ENCODE measurements around the gene ZNF664.
"Not testable (repeated sequence)": the region's sequence is repeated elsewhere in the genome, so short reads cannot be mapped to it uniquely, and the experiment has no call there.

Gene ZNF664

DNA sequence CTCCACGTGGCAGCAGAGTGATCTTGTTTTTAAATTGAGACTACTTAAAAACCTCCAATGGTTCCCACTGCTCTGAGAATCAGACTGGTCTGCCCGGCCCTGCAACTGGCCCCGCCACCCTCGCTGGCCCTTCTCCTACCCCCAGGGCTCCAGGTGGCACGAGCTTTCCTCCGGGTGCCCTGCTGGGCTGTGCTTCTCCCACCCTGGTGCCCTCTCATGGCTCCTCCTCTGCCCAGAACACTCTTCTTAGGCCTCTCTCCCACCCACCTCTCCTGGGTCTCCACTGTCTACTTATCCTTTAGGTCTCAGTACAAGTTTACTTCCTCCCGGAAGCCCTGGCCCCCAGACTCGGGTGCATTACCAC lies 26.9 kb upstream of the ZNF664 start:
- no peak for DNase-seq (ENCODE audit: low read depth)
- H3K4me3 ChIP-seq (ENCODE audit: low read length): no peak overlapping the region
- TF ChIP-seq CTCF (conservative IDR thresholded peaks at IDR 0.05; ENCODE audit: low read depth, low read length): no peak

DNA sequence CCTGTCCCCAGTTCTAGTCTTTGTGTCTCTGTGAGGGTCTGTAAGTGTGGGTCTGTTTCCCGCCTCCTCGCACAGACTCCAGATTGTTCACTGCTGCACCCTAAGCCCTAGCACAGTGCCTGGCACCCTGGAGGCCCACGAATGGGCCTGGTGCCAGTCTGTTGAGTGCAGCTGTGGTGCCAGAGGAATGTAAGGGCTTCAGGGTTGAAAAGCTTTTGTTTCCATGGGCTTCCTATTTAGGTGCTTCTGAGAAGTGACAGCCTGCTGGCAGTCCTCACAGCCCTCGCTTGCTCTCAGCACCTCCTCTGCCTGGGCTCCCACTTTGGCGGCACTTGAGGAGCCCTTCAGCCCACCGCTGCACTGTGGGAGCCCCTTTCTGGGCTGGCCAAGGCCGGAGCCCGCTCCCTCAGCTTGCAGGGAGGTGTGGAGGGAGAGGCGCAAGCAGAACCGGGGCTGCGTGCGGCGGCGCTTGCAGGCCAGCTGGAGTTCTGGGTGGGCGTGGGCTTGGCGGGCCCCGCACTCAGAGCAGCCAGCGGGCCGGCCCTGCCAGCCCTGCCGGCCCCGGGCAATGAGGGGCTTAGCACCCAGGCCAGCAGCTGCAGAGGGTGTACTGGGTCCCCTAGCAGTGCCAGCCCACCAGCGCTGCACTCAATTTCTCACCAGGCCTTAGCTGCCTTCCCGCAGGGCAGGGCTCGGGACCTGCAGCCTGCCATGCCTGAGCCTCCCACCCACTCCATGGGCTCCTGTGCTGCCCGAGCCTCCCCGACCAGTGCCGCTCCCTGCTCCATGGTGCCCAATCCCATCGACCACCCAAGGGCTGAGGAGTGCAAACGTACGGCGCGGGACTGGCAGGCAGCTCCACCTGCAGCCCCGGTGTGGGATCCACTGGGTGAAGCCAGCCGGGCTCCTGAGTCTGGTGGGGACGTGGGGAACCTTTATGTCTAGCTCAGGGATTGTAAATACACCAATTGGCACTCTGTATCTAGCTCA lies 26.2 kb upstream of the ZNF664 start:
- not testable (repeated sequence) for DNase-seq (ENCODE audit: low read depth); H3K4me3 ChIP-seq (ENCODE audit: low read length)

DNA sequence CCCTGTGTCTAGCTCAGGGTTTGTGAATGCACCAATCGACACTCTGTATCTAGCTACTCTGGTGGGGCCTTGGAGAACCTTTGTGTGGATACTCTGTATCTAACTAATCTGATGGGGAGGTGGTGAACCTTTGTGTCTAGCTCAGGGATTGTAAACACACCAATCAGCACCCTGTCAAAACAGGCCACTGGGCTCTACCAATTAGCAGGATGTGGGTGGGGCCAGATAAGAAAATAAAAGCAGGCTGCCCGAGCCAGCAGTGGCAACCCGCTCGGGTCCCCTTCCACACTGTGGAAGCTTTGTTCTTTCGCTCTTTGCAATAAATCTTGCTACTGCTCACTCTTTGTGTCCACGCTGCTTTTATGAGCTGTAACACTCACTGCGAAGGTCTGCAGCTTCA lies 25.5 kb upstream of the ZNF664 start:
- DNase-seq (ENCODE audit: low read depth); H3K4me3 ChIP-seq (ENCODE audit: low read length): not testable (repeated sequence)

DNA sequence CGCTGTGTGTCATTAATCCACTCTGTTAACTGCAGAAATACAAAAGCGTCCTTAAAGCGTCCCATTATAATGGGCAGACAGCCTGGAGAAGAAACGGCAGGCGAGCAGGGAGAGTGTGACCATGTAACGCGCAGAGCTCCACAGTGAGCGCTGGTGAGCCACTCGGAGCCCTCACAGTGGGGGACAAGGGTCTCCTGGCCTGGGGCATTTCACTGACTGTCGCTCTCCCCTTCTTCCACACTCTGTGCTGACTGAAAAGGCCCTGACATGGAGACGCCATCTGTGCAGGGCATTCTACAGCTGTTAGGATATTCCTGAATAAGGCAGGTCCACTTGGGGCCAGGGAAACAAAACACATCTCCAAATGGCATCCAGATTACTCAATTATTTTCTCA lies 24.6 kb upstream of the ZNF664 start:
- no peak for TF ChIP-seq CTCF (conservative IDR thresholded peaks at IDR 0.05; ENCODE audit: low read depth, low read length)
- no peak overlapping the region for H3K4me3 ChIP-seq (ENCODE audit: low read length)
- no peak for DNase-seq (ENCODE audit: low read depth)

DNA sequence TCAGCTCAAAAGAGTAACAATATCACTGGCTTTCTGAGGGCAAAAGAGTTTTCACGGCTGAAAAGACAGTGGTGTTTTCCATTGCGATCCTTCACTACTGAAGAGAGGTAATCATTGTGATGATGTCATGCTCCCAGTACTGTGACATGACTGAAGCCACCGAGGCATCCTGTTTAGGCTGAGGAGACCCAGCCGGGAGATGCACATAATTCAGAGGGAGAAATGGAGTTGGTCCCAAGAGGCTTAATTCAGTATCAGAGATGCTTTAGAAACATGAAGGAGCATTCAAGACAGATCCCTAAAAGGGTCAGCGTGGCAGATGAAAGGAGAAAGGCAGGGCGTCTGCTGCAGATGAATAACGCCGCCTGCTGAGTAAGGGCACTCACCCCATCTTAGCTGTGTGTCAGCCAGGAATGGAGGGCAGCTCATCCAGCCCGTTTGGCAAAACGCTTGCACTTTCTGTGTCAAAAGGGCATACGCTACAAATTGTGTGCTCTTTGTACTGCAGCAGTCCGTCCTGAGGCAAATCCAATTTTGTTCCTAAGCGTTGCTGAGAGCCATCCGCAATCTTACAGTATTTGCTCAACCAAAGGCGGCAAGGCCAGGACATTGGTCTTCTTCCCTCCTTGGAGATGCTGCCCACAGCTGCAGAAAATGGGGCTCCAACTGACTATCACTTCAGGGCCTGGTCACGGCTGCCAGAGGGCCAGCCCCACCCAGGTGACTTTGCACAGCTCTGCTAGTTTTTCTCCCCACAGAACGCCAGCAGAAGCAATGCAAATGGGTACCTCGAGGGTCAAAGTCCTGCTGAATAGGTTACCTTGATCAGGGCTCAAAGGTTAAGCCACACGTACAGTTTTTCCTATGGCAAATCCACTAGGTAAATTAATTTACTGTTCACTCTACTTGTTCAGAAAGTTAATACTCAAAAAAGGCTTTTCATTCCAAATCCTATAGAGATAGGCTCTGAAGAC lies 23.9 kb upstream of the ZNF664 start:
- no peak for DNase-seq (ENCODE audit: low read depth)

GRCh38 chr12:123949770-123950165 lies 23.2 kb upstream of the ZNF664 start:
- DNase-seq (ENCODE audit: low read depth): no peak
- no peak for TF ChIP-seq CTCF (conservative IDR thresholded peaks at IDR 0.05; ENCODE audit: low read depth, low read length)

More for the DNA sequence above, 23.9 kb upstream of the ZNF664 start:
- no peak overlapping the region for H3K4me3 ChIP-seq (ENCODE audit: low read length)
- TF ChIP-seq CTCF (conservative IDR thresholded peaks at IDR 0.05; ENCODE audit: low read depth, low read length): no peak

GRCh38 chr12:123950476-123951349 lies 22.3 kb upstream of the ZNF664 start:
- H3K4me3 ChIP-seq (ENCODE audit: low read length): no peak overlapping the region
- TF ChIP-seq CTCF (conservative IDR thresholded peaks at IDR 0.05; ENCODE audit: low read depth, low read length): no peak
- DNase-seq (ENCODE audit: low read depth): no peak

More at GRCh38 chr12:123949770-123950165, 23.2 kb upstream of the ZNF664 start:
- no peak overlapping the region for H3K4me3 ChIP-seq (ENCODE audit: low read length)

Measured in retinal pigment epithelial cell (primary cell).